K562 treated with DMSO at 1 percent for 12 hours (cell line): ENCODE results near the gene CATSPERB. TPM values are rescaled to one million over a fixed set of nuclear protein-coding genes. Genes with fewer than 3 reads are reported as not detected.

ENCODE experiments used
- total RNA-seq: library from RNA; unstranded; fragments of 300-600 nt; gene quantifications from 2 replicates; pipeline ENCODE4 v1.2.3, GENCODE V29; 2022; ENCODE audit not compliant: insufficient read depth

CATSPERB gene
- not detected in 2 replicates for total RNA-seq

GRCh38 chr14:91731986-91732385 lies at the start of gene CATSPERB:
TSS of gene CATSPERB (minus strand) at chr14:91732086. CDS start at chr14:91729479, 2,607 bp downstream.

Other genes with a start within 250 kb of the CATSPERB start
- gene PPP4R3A, start 221.8 kb downstream of the CATSPERB start, total RNA-seq = 13.2 and 32.0 TPM in 2 replicates
- 1.4 and 3.7 TPM in 2 replicates for gene TC2N, start 135.4 kb upstream of the CATSPERB start, total RNA-seq
- not detected in 2 replicates for gene FBLN5, start 215.6 kb upstream of the CATSPERB start, total RNA-seq